Prostate gland (tissue), 2 donors: Measurements from ENCODE around the gene SPSB4.

Source experiments
- POLR2A ChIP-seq: fragments of 450-650 bp; IDR thresholded peaks from one replicate; pipeline ENCODE4 v1.6.1; 2016; ENCODE audit warnings: antibody characterized with exemption, mild to moderate bottlenecking
- POLR2AphosphoS5 ChIP-seq: sonication (generic); formaldehyde crosslinking; IDR thresholded peaks from one replicate; pipeline ENCODE4 v1.6.1; 2017; ENCODE audit warnings: antibody characterized with exemption
- TF ChIP-seq, protein P1 (sequence below), 4 experiments: fragments of 200-600 bp in 2 of 4; fragments of 450-650 bp in 2 of 4; sonication (generic) in 2 of 4; IDR thresholded peaks; 1 replicate in 3 of 4; 2 replicates in 1 of 4; pipeline ENCODE4 v1.5.1; 2016 to 2019; ENCODE audit warnings: antibody characterized with exemption in 4 of 4, mild to moderate bottlenecking in 2 of 4, moderate library complexity in 2 of 4

DNA sequence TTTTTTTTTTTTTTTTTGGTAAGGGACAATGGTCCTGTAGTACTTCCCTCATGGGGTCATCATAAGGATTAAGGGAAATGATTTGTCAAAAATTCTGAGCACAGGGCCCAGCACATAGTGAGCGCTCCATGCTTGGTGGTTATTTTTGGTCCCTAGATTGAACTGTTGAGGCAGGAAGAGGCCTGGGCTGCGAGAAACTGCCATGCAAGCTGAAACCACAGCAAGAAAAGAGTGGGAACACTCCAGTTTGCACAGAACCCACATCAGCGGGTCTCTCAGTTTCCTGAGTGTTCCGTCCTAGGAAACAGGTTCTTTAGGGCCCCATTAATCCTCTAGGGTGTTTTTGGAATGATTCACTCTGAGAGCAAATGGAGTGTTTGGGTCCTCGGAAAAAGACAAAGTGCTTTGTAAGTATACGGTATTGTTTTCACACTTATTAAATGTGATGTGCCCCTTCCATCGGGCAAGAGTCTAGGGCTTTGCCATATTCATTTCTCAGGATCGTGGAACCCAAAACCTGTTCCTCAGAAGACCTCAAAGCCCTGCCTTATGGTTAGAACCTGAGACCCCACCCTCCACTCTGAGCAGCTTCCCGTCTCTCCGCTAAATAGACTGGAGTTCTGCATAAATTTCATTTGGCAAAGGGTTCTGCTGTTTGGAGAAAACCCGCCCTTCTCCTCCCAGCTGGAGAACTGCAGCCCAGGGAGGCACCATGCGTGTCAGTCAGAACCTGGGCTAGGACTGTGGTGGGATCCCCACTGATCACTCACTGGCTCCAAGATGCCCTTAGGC lies 60.4 kb downstream of the SPSB4 start:
- TF ChIP-seq POLR2A (no peak), POLR2AphosphoS5 (no peak)
- TF ChIP-seq, protein P1, sequence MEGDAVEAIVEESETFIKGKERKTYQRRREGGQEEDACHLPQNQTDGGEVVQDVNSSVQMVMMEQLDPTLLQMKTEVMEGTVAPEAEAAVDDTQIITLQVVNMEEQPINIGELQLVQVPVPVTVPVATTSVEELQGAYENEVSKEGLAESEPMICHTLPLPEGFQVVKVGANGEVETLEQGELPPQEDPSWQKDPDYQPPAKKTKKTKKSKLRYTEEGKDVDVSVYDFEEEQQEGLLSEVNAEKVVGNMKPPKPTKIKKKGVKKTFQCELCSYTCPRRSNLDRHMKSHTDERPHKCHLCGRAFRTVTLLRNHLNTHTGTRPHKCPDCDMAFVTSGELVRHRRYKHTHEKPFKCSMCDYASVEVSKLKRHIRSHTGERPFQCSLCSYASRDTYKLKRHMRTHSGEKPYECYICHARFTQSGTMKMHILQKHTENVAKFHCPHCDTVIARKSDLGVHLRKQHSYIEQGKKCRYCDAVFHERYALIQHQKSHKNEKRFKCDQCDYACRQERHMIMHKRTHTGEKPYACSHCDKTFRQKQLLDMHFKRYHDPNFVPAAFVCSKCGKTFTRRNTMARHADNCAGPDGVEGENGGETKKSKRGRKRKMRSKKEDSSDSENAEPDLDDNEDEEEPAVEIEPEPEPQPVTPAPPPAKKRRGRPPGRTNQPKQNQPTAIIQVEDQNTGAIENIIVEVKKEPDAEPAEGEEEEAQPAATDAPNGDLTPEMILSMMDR (IDR thresholded peaks at IDR 0.05): no peak
